ENCODE data around the gene DESI2.
"Not testable (repeated sequence)": the region's sequence is repeated elsewhere in the genome, so short reads cannot be mapped to it uniquely, and the experiment has no call there.

Gene DESI2

GRCh38 chr1:244655186-244655585 lies 2.3 kb downstream of the DESI2 start:
- DNase-seq, result no peak

- no peak for DNase-seq
Observed at GRCh38 chr1:244657421-244657820, 4.5 kb downstream of the DESI2 start.

DNA sequence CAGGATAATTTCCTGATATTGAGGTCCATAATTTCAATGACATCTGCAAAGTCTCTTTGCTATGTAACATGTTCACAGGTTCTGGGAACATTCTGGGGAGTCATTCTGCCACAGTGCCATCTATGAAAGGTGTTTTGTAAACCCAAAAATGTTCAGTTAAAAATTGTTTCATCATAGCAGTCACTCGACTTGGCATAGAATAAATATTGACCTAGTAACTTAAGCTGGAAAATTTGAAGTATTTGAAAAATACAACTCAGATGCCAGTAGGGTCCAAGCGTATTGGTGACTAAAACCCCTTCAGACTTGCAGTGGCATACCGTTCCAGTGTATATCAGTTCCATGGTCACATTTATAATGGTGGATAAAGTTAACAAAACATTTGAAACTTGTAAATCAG lies 6.8 kb downstream of the DESI2 start:
- DNase-seq, result no peak

DNA sequence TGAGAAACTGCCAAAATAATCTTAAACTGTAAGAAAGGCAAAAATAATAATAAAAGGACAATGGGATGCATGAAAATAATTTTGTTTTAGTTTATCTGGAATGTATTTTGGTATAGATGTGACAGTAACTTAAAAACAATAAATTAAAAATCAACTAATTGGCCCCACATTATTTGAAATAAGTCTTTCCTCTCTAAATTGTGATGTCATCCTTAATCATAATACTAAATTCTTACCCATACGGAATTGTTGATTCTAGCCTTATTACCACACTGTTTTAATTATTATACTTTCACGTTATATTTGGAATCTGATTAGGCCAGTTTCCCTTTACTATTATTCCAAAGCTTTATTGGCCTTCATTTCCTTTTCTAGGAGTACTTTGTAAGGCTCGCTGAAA lies 7.7 kb downstream of the DESI2 start:
- DNase-seq, result no peak

DNA sequence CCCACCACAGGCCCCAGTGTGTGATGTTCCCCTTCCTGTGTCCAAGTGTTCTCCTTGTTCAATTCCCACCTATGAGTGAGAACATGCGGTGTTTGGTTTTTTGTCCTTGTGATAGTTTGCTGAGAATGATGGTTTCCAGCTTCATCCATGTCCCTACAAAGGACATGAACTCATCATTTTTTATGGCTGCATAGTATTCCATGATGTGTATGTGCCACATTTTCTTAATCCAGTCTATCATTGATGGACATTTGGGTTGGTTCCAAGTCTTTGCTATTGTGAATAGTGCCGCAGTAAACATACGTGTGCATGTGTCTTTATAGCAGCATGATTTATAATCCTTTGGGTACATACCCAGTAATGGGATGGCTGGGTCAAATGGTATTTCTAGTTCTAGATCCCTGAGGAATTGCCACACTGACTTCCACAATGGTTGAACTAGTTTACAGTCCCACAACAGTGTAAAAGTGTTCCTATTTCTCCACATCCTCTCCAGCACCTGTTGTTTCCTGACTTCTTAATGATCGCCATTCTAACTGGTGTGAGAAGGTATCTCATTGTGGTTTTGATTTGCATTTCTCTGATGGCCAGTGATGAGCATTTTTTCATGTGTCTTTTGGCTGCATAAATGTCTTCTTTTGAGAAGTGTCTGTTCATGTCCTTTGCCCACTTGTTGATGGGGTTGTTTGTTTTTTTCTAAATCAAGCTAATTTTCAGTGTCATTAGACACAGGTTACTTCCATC lies 8.8 kb downstream of the DESI2 start:
- not testable (repeated sequence) for DNase-seq

GRCh38 chr1:244662599-244662998 lies 9.7 kb downstream of the DESI2 start:
- no peak for DNase-seq

GRCh38 chr1:244664353-244664752 lies 11.4 kb downstream of the DESI2 start:
- no peak for DNase-seq

DNA sequence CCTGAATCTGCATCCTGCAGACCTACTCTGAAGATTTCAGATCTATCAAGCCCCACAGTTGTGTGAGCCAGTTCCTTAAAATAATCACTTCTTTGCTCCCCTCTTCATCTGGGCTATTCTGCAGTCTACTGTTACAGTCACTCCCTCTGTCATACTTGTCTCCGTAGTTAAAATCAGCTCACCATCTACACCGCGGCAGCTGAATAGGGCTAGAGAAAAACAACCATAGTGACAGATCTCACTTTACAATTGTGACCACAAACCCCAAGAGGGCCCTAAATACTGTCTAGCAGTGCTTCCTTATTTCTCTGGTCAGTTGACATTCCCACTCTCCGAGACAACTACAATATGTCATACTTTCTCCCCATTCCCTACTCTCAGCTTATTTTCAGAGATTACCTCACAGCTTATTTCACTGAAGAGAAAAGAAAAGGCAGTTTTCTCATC lies 12.9 kb downstream of the DESI2 start:
- DNase-seq, result no peak

- not testable (repeated sequence) for DNase-seq
Observed at GRCh38 chr1:244666672-244667418, 13.9 kb downstream of the DESI2 start.

DNA sequence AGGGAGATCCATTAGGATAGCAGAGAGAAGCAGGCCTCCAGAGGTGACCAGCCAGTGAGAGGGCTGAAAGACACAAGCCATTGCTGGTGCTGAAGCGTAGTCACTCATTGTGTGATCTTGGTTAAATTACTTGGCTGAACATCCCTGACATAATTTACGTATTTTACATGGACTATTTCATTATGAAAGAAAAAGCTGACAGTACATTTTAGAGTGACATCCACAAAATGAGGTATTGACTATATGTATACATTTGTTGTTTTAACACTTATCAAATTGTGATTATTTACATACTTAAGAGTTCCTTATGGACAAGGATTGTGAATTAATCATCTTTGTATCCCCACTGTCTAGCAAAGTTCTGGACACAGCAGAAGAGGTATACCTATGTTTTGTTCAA lies 14.9 kb downstream of the DESI2 start:
- no peak for DNase-seq

GRCh38 chr1:244672946-244673682 lies 20.2 kb downstream of the DESI2 start:
- no peak for DNase-seq

GRCh38 chr1:244674446-244674845 lies 21.5 kb downstream of the DESI2 start:
- DNase-seq, result no peak

DNA sequence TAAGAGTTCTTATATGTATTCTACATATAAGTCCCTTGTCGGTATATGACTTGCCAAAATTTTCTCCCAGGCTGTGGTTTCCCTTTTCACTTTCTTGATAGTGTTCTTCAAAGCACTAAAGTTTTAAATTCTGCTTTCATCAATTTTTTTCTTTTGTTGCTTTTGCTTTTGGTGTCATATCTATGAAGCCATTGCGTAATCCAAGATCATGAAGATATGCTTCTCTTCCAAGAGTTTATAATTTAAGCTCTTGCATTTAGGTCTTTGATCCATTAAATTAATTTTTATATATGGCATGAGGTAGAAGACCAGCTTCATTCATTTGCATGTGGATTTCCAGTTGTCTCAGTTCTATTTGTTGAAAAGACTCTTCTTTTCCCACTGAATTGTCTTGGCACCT lies 22.2 kb downstream of the DESI2 start:
- DNase-seq, result no peak

- DNase-seq, result no peak
Observed at GRCh38 chr1:244678697-244679096, 25.8 kb downstream of the DESI2 start.

DNA sequence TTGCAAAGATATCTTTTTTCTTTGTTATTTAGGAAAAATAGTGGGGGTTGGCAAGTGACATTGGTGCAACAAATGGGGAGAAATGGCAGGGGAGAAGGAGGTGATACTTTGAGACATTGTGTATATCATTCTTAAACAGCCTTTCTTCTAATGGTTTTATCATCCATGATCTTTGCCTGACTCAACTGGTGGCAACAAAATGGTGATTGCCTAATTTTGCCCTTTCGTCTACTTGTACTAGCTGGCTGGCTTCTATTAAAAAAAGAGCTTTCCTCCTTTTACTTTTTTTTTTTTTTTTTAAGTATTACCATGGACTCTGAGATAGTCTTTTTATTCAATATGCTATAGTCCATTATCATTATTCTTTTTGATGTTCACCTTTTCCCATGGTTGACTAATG lies 27.7 kb downstream of the DESI2 start:
- DNase-seq, result no peak

GRCh38 chr1:244682087-244682486 lies 29.2 kb downstream of the DESI2 start:
- not testable (repeated sequence) for DNase-seq

DNA sequence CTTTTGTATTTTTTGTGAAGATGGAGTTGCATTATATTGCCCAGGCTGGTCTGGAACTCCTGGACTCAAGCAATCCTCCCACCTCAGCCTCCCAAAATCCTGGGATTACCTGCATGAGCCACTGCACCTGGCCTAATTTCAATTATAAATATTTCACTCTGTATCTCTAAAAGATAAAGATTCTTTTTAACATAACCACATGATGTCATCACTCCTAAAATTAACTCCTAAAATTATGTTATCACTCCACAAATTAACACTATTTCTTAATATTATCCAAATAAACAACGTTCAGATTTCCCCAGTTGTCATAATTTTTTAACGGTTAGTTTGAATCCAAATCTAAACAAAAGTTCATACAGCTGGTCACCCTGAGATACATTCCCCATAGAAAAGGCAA lies 43.0 kb downstream of the DESI2 start:
- no peak for DNase-seq

- DNase-seq, result no peak
Observed at GRCh38 chr1:244699741-244700140, 46.8 kb downstream of the DESI2 start.

DNA sequence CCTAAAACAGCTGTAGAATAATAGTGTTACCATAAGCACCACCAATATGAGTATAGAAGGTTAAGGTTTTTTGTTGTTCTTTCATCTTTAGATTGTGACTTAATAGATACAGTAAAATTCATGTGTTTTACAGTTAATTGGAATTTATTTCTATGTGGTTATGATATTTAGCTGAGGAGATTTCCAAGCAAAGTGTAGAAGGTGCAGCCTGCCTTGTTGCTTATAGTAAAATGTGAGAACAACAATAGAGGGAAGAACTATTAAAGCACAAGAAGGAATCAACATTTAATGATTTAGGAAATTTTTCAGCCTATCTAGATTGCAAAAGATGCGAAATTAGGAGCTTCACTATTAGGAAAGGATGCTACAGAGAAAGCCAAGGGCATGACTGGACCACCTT lies 47.9 kb downstream of the DESI2 start:
- no peak for DNase-seq

DNA sequence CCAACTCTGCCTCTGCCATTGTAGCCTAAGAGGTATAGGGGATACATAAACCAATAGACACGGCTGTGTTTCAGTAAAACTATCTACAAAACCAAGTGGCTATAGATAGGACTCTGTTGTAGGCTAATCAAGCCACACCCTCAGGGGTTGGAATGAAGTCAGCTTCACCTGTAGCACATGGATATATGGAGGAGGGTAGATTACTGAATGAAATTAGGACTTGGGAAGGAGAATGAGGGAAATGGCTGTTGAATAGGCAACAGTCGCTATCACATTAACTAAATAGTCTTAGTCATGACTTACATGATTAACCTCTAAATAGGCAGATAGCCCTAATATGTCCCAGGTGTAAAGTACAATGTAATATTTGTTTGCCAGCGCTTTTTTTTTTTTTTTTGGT lies 49.7 kb downstream of the DESI2 start:
- DNase-seq, result no peak

DNA sequence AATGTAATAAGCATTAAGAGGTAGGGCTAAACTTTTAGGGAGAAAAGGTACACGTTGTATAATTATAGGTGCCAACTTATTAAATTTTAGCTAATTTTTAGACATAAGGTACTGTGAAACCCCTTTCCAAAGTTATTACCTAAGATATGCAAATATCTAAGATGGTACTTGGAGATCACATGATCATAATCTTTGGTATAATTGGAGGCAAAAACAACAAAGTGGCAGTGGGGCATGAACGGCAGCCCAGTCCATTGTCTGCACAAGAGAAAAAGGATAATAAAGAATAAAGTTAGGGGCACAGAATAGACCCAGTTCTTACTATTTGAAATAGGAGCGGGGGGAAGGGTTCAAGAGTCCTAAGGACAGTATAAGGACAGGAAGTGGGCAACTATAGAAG lies 51.2 kb downstream of the DESI2 start:
- no peak for DNase-seq

GRCh38 chr1:244705261-244706234 lies 52.6 kb downstream of the DESI2 start:
- no peak for DNase-seq

- DNase-seq, result no peak
Observed at GRCh38 chr1:244709076-244709475, 56.1 kb downstream of the DESI2 start.
